Right lobe of liver (tissue), 6 donors: ENCODE measurements around the gene PRM1. TPM values are rescaled to one million over a fixed set of nuclear protein-coding genes. Genes with fewer than 3 reads are reported as not detected.
A peak's percentile ranks its signal among the peaks of the same experiment; 100 is the strongest.

Experiments used
- ATAC-seq, 4 donors: fragments of 200-7000 bp; cut with Tn5 transposase; one replicate each; pipeline ENCODE4 v1.9.1; 2020; ENCODE audit warnings: mild to moderate bottlenecking in 4 of 4, moderate library complexity in 4 of 4
- DNase-seq, 3 donors: peaks; one replicate each; pipeline ENCODE4 v3.0.0-alpha.2; 2020
- H3K27ac ChIP-seq, 3 donors: fragments of 200-600 bp; one replicate each; pipeline ENCODE4 v1.8.0; 2022
- H3K27me3 ChIP-seq, 2 donors: fragments of 200-600 bp; one replicate each; pipeline ENCODE4 v1.8.0; 2022
- H3K36me3 ChIP-seq, 4 donors: fragments of 200-600 bp; sonication (generic) in 1 of 4; one replicate each; pipeline versions ENCODE4 v1.5.1 to v1.8.0; 2017 to 2022; ENCODE audit warnings: control low read depth in 1 of 4
- H3K4me1 ChIP-seq, 4 donors: fragments of 200-600 bp; sonication (generic) in 1 of 4; one replicate each; pipeline versions ENCODE4 v1.5.1 to v1.8.0; 2017 to 2022; ENCODE audit warnings: control low read depth in 1 of 4
- H3K4me3 ChIP-seq, 3 donors: fragments of 200-600 bp; one replicate each; pipeline ENCODE4 v1.8.0; 2022
- H3K9me3 ChIP-seq, 4 donors: fragments of 200-600 bp; sonication (generic) in 1 of 4; one replicate each; pipeline versions ENCODE4 v1.5.1 to v1.8.0; 2017 to 2022; ENCODE audit warnings: control low read depth in 1 of 4
- CTCF ChIP-seq, 4 donors: fragments of 200-600 bp in 3 of 4; fragments of 450-650 bp in 1 of 4; IDR thresholded peaks; one replicate each; pipeline versions ENCODE4 v1.5.1 to v1.8.0; 2016 to 2022; ENCODE audit warnings: antibody characterized with exemption in 4 of 4, mild to moderate bottlenecking in 2 of 4
- POLR2A ChIP-seq: fragments of 450-650 bp; IDR thresholded peaks from one replicate; pipeline ENCODE4 v1.6.1; 2017; ENCODE audit warnings: antibody characterized with exemption, mild to moderate bottlenecking
- WGBS: methylation state at CpG from one replicate; pipeline ENCODE4 v1.1.6; 2018; ENCODE audit warnings: low coverage, low lambda C conversion rate; ENCODE audit not compliant: insufficient coverage; ENCODE audit errors: missing lambda C conversion rate; 5-methylcytosine and 5-hydroxymethylcytosine counted together
- intact Hi-C, 2 donors: fragments of 100-400 bp; cut with DNase I; formaldehyde crosslinking; loops; one replicate each; pipeline versions ENCODE4 v1.11.2 to v1.14.1; 2022
- total RNA-seq, 6 experiments: library from RNA; depleted of rRNA in 2 of 6; stranded (reverse); fragments of >200 nt in 2 of 6; fragmentation: NEBNext Ultra II Directional in 3 of 6; extraction: Animal tissue kit (Norgen Biotek cat#: 25700) in 3 of 6; gene quantifications; one replicate each; pipeline versions ENCODE4 v1.1.0 to v1.2.4, GENCODE V29; 2016 to 2023
- donor health status: DM: no; HTN: yes; CAD: no.
- donor health status: DM: no; HTN: no; CAD: no.
- donor health status: DM: no; HTN: no; CAD: no.
- donor health status: DM: no; HTN: yes; CAD: no.
- donor health status: DM: no; HTN: yes; CAD: no.

PRM1 gene
- total RNA-seq, 6 experiments from 2014 or later, result not detected

DNA sequence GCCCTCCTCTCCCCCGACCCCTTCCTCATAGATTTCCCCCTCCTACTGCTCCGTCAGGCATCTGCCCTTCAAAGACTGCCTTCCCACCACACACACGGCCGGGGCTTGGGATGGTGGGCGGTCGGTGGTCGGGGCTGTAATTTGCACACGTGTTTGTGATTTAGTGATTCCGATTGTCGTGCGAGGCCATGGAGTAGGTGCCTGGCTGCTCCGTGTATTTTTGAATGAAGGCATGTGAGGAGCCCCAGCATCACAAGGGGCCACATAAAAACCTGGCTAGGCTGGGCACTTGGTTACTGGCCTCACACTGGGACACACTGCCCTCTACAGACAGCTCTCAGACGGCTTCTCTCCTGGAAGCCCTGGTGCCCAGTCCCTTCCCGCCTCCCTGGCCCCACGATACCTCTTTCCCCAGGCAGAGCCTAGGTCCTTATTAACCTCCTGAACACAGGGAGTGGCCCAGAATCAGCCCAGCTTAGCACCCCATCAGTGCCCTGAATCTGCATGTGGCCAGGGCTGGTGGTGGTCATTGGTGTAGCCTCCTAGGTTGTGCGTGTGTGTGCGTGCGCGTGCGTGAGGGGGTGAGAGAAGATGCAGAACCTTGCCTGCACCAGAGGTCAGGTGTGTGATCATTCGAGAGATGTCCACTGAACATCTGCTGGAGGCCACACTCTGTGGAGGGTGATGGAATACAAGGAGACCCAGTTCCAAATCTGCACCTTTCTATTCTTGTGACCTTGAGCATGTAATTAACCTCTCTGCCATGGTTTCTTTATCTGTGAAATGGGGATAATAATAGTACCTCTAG is 23.8 kb downstream of the PRM1 start:
- ATAC-seq, result peak; percentile 48 to 65 (median 59)
- TF ChIP-seq POLR2A (no peak), CTCF (IDR thresholded peaks at IDR 0.05) (peak; percentile 64 to 80 (median 74))
- Histone ChIP-seq H3K4me1 (peaks cover 0 to 31% (median 9%) of the 10 kb centered on the region in 4 donors), H3K27me3 (no peaks in the 10 kb centered on the region), H3K36me3 (no peaks in the 10 kb centered on the region), H3K9me3 (no peaks in the 10 kb centered on the region), H3K27ac (peak overlapping the region; percentile 90 to 96 (median 94)), H3K4me3 (peak overlapping the region; percentile 76 to 92 (median 89))
- intact Hi-C loops, result loop anchor here (5.0 to 10.0 kb wide), 2 partner anchors 53 to 285 kb away; no protein-coding TSS in a partner anchor
- DNase-seq, result peak; percentile 76 to 77 (median 77)
- 2% methylated on average over 14 of the region's 21 CpGs for WGBS

- Histone ChIP-seq H3K27ac (peak overlapping the region; percentile 90 to 96 (median 94)), H3K4me1 (peaks cover 0 to 31% (median 9%) of the 10 kb centered on the region in 4 donors)
- peak; percentile 23 to 36 (median 32) for ATAC-seq
Observed at GRCh38 chr16:11256661-11257130, 24.4 kb downstream of the PRM1 start.

DNA sequence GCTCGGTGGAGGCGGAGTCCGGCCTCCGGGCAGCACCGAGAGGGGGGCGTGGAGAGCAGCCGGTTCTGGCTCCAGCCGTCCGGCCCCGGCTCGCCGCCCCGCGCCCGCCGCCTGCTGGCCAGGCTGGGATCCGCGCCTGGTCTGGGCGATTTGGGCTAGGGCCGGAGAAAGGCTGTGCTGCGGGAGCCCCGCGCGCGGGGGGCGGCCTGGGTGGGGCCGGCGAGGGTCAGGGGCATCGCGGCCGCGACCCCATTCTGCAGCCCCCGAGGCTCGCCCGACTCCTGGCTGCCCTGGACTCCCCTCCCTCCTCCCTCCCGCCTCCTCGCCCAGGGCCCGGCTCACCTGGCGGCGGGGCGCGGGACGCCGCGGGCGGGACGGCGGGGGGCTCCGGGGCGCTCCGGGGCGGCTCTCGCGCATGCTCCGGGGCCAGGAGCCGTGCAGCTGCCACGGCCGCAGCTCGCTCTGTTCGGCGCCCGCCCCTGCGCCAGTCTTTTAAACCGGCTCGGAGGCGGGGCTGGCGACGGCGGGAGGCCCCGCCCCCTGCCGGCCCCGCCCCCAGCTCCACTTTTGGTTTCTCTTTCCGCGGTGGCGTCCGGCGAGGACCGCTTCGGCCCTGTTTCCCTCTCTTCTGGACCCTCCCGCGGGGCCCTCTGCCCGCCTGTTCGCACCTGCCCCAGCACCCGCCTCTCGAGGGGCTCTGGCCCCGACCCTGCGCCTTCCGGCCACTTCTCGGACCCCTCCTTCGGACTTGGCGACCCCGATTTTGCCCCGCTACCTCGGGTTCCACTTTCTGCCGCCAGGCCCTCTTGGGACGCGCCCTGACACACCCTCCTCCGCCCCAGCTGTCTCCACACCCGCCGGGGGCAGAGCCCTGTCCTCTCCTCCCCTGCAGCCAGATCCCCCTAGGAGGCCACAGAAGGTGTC is 25.1 kb downstream of the PRM1 start, which contains the start of gene SOCS1:
SOCS1 (minus strand) TSS at position 468 of the 924 bp plus-strand sequence. CDS start 726 bp downstream, outside the sequence.
- intact Hi-C loops, result loop anchor here (5.0 to 10.0 kb wide), 2 partner anchors 51 to 284 kb away; no protein-coding TSS in a partner anchor
- H3K27ac ChIP-seq, result peak within 1 kb of the TSS; percentile 90 to 96 (median 94)
- H3K9me3 ChIP-seq, result no peaks in the 10 kb centered on the region
- peak; percentile 72 to 97 (median 86) for TF ChIP-seq CTCF (IDR thresholded peaks at IDR 0.05)
- TF ChIP-seq POLR2A, result peak; percentile 100
- H3K27me3 ChIP-seq, result no peaks in the 10 kb centered on the region
- H3K4me3 ChIP-seq, result peak within 1 kb of the TSS; percentile 76 to 92 (median 89)
- H3K4me1 ChIP-seq, result peaks cover 0 to 31% (median 9%) of the 10 kb centered on the region in 4 donors
- WGBS, result 0% methylated on average over 6 of the region's 100 CpGs
- H3K36me3 ChIP-seq, result no peaks in the 10 kb centered on the region
- ATAC-seq, result peak; percentile 64 to 77 (median 75)
- peak; percentile 90 for DNase-seq

More at GRCh38 chr16:11256661-11257130, 24.4 kb downstream of the PRM1 start:
- H3K36me3 ChIP-seq, result no peaks in the 10 kb centered on the region
- no peaks in the 10 kb centered on the region for H3K9me3 ChIP-seq
- H3K4me3 ChIP-seq, result peak overlapping the region; percentile 76 to 92 (median 89)
- TF ChIP-seq POLR2A (no peak), CTCF (IDR thresholded peaks at IDR 0.05) (no peak)
- intact Hi-C loops, result loop anchor here (5.0 to 10.0 kb wide), 2 partner anchors 52 to 284 kb away; no protein-coding TSS in a partner anchor
- H3K27me3 ChIP-seq, result no peaks in the 10 kb centered on the region
- DNase-seq, result peak; percentile 72 to 78 (median 73)
- WGBS, result 0% methylated on average over 19 of the region's 32 CpGs
